Stimulated activated CD8-positive, alpha-beta memory T cell treated with anti-CD3 and anti-CD28 coated beads, Interleukin-12 subunit alpha, Interleukin-12 subunit beta, amount 100 ng/mL, for 24 hours (primary cell): ENCODE data around the gene SLC25A43.
"Not testable (repeated sequence)": the region's sequence is repeated elsewhere in the genome, so short reads cannot be mapped to it uniquely, and the experiment has no call there.

Source experiments
- DNase-seq: peaks from one replicate; pipeline ENCODE4 v3.0.0-alpha.2; 2020; ENCODE audit errors: extremely low read depth

SLC25A43 gene

GRCh38 chrX:119467842-119468550 is 68.9 kb downstream of the SLC25A43 start, which contains the start of gene SLC25A5:
Gene SLC25A5 (plus strand): TSS chrX:119468444. CDS start chrX:119468516, 72 bp downstream.
- peak; percentile 57 for DNase-seq

GRCh38 chrX:119468551-119469312 is 69.6 kb downstream of the SLC25A43 start:
- DNase-seq, result peak; percentile 55

GRCh38 chrX:119469313-119469635 is 70.1 kb downstream of the SLC25A43 start:
- DNase-seq, result no peak

- no peak for DNase-seq
Measured at GRCh38 chrX:119474615-119475388, 75.7 kb downstream of the SLC25A43 start.

- no peak for DNase-seq
Measured at GRCh38 chrX:119475389-119476101, 76.4 kb downstream of the SLC25A43 start.

- no peak for DNase-seq
Measured at GRCh38 chrX:119477812-119478232, 78.7 kb downstream of the SLC25A43 start.

- DNase-seq, result no peak
Measured at GRCh38 chrX:119478504-119478903, 79.4 kb downstream of the SLC25A43 start.

GRCh38 chrX:119479845-119480244 is 80.7 kb downstream of the SLC25A43 start:
- no peak for DNase-seq

- no peak for DNase-seq
Measured at GRCh38 chrX:119481323-119481801, 82.2 kb downstream of the SLC25A43 start.

GRCh38 chrX:119482041-119482440 is 82.9 kb downstream of the SLC25A43 start:
- DNase-seq, result no peak

- DNase-seq, result no peak
Measured at GRCh38 chrX:119482481-119483480, 83.6 kb downstream of the SLC25A43 start.

GRCh38 chrX:119486745-119487144 is 87.6 kb downstream of the SLC25A43 start:
- no peak for DNase-seq

GRCh38 chrX:119487766-119488165 is 88.6 kb downstream of the SLC25A43 start:
- DNase-seq, result not testable (repeated sequence)

GRCh38 chrX:119488749-119489148 is 89.6 kb downstream of the SLC25A43 start:
- no peak for DNase-seq

- no peak for DNase-seq
Measured at GRCh38 chrX:119489212-119490074, 90.3 kb downstream of the SLC25A43 start.

- no peak for DNase-seq
Measured at GRCh38 chrX:119492463-119492862, 93.3 kb downstream of the SLC25A43 start.

- DNase-seq, result not testable (repeated sequence)
Measured at GRCh38 chrX:119493851-119494495, 94.8 kb downstream of the SLC25A43 start.
